ENCODE results near the gene TIE1.

DNA sequence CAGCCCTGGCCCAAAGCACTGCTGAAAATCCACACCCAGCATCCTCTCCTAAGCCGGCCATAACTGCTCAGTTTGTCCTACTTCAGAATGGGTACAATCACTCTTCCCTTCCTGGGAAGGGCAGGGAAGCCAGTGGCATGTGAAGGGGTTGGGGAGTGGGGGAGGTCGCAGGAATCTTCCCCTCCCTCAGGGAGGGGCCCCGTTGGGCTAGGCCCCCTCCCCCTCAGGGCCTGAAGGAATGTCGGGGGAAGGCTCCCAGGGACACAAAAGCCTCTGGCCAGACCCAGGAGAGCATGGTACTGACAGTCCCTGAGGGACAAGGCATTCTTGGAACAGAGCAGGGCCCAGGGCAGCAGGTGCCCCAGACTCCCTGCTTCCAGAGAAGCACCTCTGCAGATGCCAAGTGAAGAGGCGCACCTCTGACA is 65.8 kb downstream of the TIE1 start:
- TF ChIP-seq, protein P1, sequence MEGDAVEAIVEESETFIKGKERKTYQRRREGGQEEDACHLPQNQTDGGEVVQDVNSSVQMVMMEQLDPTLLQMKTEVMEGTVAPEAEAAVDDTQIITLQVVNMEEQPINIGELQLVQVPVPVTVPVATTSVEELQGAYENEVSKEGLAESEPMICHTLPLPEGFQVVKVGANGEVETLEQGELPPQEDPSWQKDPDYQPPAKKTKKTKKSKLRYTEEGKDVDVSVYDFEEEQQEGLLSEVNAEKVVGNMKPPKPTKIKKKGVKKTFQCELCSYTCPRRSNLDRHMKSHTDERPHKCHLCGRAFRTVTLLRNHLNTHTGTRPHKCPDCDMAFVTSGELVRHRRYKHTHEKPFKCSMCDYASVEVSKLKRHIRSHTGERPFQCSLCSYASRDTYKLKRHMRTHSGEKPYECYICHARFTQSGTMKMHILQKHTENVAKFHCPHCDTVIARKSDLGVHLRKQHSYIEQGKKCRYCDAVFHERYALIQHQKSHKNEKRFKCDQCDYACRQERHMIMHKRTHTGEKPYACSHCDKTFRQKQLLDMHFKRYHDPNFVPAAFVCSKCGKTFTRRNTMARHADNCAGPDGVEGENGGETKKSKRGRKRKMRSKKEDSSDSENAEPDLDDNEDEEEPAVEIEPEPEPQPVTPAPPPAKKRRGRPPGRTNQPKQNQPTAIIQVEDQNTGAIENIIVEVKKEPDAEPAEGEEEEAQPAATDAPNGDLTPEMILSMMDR (IDR thresholded peaks at IDR 0.05), result no peak
- TF ChIP-seq EP300 (IDR thresholded peaks at IDR 0.05) (no peak), POLR2AphosphoS5 (IDR thresholded peaks at IDR 0.05) (no peak), POLR2A (IDR thresholded peaks at IDR 0.05) (no peak)

Data from gastroesophageal sphincter (tissue), 3 donors.